ENCODE measurements around the gene NAA38.
"Not testable (repeated sequence)": the region's sequence is repeated elsewhere in the genome, so short reads cannot be mapped to it uniquely, and the experiment has no call there.

Gene NAA38

DNA sequence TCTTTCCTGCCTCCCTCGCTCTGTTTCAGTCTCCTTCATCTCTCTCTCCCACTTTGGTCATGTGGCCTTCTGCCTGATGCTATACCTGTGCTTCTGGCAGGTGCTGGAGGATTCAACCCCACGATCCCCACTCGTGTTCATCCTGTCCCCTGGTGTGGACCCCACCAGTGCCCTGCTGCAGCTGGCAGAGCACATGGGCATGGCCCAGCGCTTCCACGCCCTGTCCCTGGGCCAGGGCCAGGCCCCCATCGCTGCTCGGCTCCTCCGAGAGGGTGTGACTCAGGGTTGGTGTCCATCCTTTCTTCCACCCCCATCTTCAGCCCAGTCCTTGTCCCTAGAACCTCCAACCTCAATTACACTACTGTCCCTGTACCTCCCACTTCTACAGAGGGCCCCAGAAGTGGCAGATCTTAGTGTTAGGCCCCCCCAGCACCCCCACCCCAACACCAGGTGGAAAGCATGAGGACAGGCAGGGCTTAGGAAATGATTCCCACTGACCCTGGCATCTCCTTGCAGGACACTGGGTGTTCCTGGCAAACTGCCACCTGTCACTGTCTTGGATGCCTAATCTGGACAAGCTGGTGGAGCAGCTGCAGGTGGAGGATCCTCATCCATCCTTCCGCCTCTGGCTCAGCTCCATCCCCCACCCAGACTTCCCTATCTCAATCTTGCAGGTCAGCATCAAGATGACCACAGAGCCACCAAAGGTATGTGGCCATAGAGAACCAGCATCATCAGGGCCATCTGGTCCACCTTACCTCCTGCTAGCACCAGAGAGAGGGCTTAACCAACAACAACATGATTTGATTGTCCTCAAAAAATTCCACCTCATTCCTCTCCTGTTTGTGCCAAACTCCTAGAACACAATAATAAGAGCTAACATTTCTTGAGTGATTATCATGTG is 33.1 kb downstream of the NAA38 start:
- no peak for DNase-seq (ENCODE audit: low read depth in 2 of 2)

DNA sequence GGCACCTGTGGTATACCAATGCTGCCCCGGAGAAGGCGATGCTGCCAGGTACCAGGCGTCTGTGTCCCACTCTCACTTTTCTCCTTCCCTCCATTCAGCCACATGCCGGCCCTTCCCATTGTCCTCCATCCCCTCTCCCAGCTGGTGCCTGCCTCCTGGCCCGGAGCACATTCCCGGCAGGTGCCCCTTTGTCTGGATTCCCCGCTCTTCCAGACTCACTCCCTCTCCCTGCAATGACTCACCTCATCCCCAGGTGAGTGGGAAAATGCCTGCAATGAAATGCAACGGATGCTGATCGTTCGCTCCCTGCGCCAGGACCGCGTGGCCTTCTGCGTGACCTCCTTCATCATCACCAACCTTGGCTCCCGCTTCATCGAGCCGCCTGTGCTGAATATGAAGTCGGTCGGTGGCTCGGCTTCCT is 33.8 kb downstream of the NAA38 start:
- DNase-seq (ENCODE audit: low read depth in 2 of 2) = no peak

DNA sequence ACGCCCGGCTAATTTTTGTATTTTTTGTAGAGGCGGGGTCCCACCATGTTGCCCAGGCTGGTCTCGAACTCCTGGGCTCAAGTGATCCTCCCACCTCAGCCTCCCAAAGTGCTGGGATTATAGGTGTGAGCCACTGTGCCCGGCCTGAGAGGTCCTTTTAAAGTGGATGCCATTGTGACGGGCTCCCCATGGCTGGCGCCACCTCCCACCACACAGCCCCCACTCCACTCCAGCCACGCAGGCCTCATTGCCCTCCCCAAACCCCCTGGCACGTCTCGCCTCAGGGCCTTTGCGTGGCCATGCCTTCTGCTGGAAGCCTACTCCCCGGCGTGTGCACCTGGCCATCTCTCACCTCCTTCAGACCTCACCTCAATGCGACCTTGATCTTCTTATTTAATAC is 35.2 kb downstream of the NAA38 start:
- no peak for DNase-seq (ENCODE audit: low read depth in 2 of 2)

DNA sequence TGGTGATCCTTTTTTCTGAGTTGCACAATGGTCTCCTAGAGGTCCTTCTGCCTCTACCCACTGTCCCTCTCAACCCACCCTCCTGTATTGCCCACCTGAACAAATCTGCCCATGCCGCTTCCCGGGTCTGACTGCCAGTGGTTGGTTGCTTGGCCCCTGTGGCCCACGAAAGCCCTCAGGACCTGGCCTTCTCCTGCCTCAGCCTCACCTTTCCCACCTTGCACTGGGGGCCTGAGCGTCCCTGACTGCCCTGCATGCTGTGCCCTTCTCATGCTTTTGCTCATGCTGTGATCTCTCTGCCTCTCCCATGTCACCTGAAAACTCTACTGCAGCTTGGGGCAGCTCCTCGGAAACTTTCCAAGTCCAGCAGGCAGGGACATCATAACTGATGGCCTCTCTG is 37.1 kb downstream of the NAA38 start:
- no peak for DNase-seq (ENCODE audit: low read depth in 2 of 2)

DNA sequence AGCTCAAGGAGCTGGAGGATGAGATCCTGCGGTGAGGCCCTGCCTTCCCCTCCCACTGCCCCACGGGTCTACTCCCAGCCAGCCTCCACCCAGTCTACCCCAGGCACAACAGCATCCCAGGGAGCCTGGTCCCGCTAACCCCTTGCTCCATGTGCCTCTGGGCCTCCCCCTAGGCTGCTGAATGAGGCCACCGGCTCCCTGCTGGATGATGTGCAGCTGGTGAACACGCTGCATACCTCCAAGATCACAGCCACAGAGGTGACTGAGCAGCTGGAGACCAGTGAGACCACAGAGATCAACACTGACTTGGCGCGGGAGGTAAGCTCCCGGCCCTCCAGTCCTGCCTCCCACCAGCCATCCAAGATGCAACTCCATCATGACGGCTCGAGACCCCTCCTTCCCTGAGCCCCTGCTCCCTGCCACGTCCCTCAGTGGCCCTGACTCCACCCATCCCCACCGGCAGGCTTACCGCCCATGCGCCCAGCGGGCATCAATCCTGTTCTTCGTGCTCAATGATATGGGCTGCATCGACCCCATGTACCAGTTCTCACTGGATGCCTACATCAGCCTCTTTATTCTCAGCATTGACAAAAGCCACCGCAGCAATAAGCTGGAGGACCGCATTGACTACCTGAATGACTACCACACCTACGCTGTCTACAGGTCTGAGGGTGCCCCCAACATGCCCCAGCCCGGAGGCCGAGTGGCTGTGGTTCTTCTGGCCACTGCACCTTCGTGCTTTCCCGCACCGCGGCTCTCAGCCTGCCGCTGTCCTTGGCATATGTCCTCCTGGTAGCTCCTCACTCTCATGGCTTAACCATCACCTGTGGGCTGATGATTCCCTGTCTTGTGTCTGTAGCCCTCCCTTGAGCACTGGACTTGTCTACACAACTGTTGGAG is 38.4 kb downstream of the NAA38 start:
- no peak for DNase-seq (ENCODE audit: low read depth in 2 of 2)

DNA sequence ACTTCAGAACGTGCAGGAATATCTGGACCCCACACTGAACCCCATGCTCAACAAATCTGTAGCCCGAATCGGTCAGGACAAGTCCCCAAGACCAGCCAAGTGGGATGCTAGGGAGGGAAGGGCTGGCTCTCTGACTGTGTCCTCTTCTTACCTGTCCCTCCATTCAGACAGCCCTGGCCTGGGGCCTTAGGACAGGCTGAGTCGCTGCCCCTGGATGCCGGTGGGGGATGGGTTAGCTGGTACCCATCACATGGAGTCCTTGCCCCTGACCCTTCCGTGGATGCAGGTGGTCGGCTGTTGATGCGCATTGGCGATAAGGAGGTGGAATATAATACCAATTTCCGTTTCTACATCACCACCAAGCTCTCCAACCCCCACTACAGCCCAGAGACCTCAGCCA is 39.3 kb downstream of the NAA38 start:
- no peak for DNase-seq (ENCODE audit: low read depth in 2 of 2)

DNA sequence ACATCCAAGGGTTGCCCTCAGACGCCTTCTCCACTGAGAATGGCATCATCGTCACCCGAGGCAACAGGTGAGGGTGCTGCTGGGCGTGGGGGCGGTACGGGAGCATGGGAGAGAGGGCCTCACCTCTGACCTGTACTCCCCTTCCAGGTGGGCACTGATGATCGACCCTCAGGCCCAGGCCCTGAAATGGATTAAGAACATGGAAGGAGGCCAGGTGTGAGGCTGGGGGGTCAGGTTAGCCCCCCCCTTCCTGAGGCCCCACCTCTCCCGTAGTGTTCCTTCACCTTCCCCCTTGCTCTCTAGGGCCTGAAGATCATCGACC is 39.8 kb downstream of the NAA38 start:
- no peak for DNase-seq (ENCODE audit: low read depth in 2 of 2)

DNA sequence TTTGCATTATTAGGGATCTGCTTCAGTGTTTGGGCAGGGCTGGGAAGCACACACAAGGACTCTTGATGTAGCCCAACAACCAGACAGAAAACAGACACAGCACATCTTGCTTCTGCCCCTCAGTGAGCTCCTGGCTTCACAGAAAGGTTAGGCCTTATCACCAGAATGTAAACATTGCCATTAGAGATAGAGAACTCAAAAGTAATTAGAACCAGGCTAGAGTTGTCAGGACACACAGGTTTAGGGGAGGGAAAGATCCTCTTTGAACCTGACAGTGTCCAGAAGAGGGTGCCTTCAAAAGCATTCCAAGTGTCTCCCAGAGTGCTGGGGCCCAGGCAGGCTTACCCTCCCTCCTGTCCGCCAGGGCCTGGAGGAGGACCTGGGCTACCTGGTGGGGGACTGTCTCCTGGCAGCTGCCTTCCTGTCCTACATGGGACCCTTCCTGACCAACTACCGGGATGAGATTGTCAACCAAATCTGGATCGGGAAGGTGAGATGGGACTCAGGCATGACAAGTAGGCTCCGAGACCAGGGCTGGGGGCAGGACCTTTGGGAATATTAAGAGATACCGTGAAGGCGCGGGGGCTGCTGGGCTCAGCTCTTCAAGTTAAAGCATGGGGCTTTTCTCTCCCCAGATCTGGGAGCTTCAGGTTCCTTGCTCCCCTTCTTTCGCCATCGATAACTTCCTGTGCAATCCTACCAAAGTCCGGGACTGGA is 40.3 kb downstream of the NAA38 start:
- no peak for DNase-seq (ENCODE audit: low read depth in 2 of 2)

DNA sequence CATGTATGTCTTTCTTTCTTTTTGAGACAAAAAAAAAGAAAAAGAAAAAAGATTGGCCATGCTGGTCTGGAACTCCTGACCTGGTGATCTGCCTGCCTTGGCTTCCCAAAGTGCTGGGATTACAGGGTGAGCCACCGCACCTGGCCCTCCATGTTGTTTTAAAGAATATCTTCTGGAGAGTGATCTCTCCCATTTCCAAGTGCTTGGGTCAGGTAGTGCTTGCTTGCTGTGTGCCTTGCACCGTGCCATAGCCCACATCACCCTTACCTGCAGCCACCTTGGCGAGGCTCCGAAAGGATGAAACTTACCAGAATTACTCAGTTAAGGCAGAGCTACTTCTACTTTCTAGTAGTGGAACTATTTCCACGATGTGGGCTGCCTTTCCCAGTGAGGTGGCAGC is 42.4 kb downstream of the NAA38 start:
- no peak for DNase-seq (ENCODE audit: low read depth in 2 of 2)

DNA sequence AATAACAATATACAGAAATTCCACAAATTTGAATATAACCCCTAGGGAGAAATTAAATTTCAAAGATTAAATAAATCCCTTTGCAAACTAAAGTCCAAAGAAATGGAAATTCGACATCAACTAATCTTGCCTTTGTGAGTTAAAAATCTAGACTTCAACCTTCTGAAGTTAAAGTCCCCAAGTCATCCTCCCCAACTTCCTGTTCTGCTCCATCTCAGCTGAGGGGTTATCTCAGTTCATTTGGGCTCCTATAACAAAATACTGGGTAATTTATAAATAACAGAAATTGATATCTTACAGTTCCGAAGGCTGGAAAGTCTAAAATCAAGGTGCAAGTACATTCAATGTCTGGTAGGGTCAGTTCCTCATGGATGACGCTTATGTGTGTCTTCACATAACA is 46.1 kb downstream of the NAA38 start:
- DNase-seq (ENCODE audit: low read depth in 2 of 2) = no peak

DNA sequence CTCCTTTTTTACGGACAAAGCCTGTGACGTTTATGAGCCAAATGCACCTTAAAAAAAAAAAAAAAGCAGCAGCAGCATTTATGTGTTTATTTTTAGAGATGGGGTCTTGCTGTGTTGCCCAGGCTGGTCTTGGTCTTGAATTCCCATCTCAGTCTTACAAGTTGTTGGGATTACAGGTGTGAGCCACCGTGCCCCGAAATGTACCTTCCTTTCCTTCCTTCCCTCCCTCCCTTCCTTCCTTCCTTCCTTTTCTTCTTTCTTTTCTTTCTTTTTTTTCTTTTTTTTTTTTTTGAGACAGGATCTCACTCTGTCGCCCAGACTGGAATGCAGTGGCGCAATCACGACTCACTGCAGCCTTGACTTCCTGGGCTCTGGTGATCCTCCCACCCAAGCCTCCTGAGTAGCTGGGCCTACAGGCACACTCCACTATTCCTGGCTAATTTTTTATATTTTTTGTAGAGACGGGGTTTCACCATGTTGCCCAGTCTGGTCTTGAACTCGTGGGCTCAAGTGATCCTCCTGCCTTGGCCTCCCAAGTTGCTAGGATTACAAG is 47.5 kb downstream of the NAA38 start:
- DNase-seq (ENCODE audit: low read depth in 2 of 2) = not testable (repeated sequence)

DNA sequence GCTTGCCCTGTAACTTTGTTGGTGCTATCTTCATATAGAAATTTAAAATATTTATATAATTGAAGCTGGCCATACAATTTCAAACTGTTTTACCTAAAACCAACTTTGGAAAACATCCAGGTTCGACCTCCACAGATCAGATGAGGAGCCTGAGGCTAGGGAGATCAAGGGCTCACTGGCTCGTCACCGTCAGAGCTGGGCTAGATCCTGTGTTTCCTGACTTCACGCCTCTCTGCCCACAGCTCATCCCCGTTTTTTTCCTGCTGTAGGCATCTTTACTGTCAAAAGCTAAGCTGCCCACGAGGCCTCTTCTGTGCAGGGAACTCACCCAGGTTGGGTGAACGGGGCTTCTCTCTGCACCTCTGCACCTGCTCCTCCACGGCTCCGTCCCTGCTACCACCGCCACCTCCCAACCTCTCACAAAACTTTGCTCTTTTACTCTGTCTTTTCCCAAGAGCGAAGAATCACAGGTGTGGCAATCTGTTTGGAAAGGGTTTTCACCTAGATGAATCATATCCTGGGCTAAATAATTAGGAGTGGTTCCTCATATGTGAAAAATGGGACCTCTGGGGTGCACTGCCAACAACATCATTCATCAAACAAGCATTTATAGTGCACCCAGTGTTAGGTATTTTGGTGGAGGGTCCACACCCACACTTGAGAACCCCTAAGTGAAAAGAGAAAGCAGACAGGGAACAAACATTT is 48.1 kb downstream of the NAA38 start:
- DNase-seq (ENCODE audit: low read depth in 2 of 2) = no peak

DNA sequence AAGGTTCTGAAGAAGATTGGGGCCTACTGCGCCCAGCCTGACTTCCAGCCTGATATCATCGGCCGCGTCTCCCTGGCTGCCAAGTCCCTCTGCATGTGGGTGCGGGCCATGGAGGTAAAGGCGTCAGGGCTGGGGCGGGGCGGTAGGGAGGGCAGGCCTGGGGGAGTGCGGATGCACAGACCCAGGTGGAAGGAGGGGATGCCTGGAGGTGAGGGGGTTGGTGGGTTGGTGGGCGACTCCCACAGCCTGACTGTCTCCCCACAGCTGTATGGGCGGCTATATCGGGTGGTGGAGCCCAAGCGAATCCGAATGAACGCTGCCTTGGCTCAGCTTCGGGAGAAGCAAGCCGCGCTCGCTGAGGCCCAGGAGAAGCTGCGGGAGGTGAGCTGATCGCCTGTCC is 50.2 kb downstream of the NAA38 start:
- no peak for DNase-seq (ENCODE audit: low read depth in 2 of 2)
